Ovary (tissue), 3 donors: ENCODE data around the gene USP32.

Source experiments
- POLR2A ChIP-seq: fragments of 450-650 bp; IDR thresholded peaks from one replicate; pipeline ENCODE4 v1.6.1; 2017; ENCODE audit warnings: antibody characterized with exemption, mild to moderate bottlenecking, moderate library complexity
- TF ChIP-seq, protein P1 (sequence below), 3 donors: fragments of 450-650 bp in 2 of 3; fragments of 200-600 bp in 1 of 3; IDR thresholded peaks; one replicate each; pipeline versions ENCODE4 v1.5.1 to v1.8.0; 2016 to 2022; ENCODE audit warnings: antibody characterized with exemption in 3 of 3, mild to moderate bottlenecking in 1 of 3
- donor health status: DM: no; HTN: no; CAD: no.

DNA sequence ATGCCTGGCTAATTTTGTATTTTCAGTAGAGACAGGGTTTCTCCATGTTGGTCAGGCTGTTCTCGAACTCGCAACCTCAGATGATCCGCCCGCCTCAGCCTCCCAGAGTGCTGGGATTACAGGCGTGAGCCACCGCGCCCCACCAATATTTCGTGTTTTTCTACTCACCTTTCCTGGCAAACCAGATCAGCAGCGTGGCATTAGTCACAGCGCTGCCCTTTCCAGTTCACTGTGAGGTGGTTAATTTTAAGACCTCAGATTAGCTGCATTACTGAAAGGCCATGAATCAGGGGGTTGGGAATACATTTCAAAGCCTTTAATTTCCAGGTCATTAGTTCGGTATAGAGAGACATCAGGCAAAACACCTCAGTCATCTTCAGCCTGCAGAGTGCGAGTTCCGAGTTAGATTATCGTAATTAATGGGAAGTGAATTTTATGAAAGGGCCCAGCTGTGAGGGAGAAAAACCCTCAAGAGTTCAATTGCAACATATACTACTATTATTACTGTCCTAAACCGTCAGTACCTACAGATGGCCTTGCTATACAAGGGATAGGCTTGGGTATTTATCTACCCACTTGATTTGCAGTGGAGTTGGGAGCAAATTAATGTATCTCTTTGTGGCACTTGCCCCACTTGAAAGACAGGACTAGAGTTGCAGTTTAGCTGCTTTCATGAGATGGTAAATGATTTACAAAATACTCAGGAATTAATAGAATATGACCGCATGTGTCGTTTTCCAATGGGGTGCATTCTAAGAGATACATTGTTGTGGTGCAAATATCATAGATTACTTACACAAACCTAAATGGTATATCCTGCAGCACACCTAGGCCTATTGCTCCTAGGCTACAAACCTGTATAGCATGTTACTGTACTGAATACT, 2.1 kb upstream of the USP32 start:
- no peak for TF ChIP-seq POLR2A
- TF ChIP-seq, protein P1, sequence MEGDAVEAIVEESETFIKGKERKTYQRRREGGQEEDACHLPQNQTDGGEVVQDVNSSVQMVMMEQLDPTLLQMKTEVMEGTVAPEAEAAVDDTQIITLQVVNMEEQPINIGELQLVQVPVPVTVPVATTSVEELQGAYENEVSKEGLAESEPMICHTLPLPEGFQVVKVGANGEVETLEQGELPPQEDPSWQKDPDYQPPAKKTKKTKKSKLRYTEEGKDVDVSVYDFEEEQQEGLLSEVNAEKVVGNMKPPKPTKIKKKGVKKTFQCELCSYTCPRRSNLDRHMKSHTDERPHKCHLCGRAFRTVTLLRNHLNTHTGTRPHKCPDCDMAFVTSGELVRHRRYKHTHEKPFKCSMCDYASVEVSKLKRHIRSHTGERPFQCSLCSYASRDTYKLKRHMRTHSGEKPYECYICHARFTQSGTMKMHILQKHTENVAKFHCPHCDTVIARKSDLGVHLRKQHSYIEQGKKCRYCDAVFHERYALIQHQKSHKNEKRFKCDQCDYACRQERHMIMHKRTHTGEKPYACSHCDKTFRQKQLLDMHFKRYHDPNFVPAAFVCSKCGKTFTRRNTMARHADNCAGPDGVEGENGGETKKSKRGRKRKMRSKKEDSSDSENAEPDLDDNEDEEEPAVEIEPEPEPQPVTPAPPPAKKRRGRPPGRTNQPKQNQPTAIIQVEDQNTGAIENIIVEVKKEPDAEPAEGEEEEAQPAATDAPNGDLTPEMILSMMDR (IDR thresholded peaks at IDR 0.05): no peak
